Upper lobe of right lung (tissue), 1 donor: Measurements from ENCODE around the gene RALGAPA1. TPM values are rescaled to one million over a fixed set of nuclear protein-coding genes. Genes with fewer than 3 reads are reported as not detected.
"Not testable (repeated sequence)": the region's sequence is repeated elsewhere in the genome, so short reads cannot be mapped to it uniquely, and the experiment has no call there.

ENCODE experiments used
- ATAC-seq: fragments of 200-7000 bp; cut with Tn5 transposase; one replicate; pipeline ENCODE4 v1.9.1; 2020; ENCODE audit warnings: mild to moderate bottlenecking, moderate library complexity
- DNase-seq: peaks from one replicate; pipeline ENCODE4 v3.0.0-alpha.2; 2020
- H3K27ac ChIP-seq: fragments of 200-600 bp; one replicate; pipeline ENCODE4 v1.8.0; 2022
- H3K27me3 ChIP-seq: fragments of 200-600 bp; one replicate; pipeline ENCODE4 v1.8.0; 2022; ENCODE audit warnings: mild to moderate bottlenecking
- H3K36me3 ChIP-seq: fragments of 200-600 bp; one replicate; pipeline ENCODE4 v1.8.0; 2022
- H3K4me1 ChIP-seq: fragments of 200-600 bp; one replicate; pipeline ENCODE4 v1.8.0; 2022
- H3K4me3 ChIP-seq: fragments of 200-600 bp; one replicate; pipeline ENCODE4 v1.8.0; 2022; ENCODE audit warnings: mild to moderate bottlenecking
- H3K9me3 ChIP-seq: fragments of 200-600 bp; one replicate; pipeline ENCODE4 v1.8.0; 2022
- CTCF ChIP-seq: fragments of 200-600 bp; IDR thresholded peaks from one replicate; pipeline ENCODE4 v1.8.0; 2022; ENCODE audit warnings: antibody characterized with exemption
- intact Hi-C: fragments of 100-400 bp; cut with DNase I; formaldehyde crosslinking; loops from one replicate; pipeline ENCODE4 v1.11.0; 2022
- total RNA-seq: library from RNA; stranded (reverse); fragmentation: NEBNext Ultra II Directional; extraction: Animal tissue kit (Norgen Biotek cat#: 25700); gene quantifications from one replicate; pipeline ENCODE4 v1.2.1, GENCODE V29; 2021
- donor health status: DM: no; HTN: yes; CAD: no; lungs with severe emphysema.

Gene RALGAPA1
- total RNA-seq, 1 donor from 2014 or later: 58.9 TPM

GRCh38 chr14:35825968-35826217, 16.8 kb upstream of the RALGAPA1 start:
- ATAC-seq (no peak), DNase-seq (no peak)
- H3K9me3 ChIP-seq: no peaks in the 10 kb centered on the region
- intact Hi-C loops: no loop called here
- H3K27me3 ChIP-seq: no peaks in the 10 kb centered on the region
- H3K4me3 ChIP-seq: peak overlapping the region; percentile 74
- no peaks in the 10 kb centered on the region for H3K36me3 ChIP-seq
- no peak for TF ChIP-seq CTCF
- peak overlapping the region; percentile 95 for H3K27ac ChIP-seq
- no peaks in the 10 kb centered on the region for H3K4me1 ChIP-seq

- H3K9me3 ChIP-seq, H3K27ac ChIP-seq, ATAC-seq, intact Hi-C loops, H3K4me1 ChIP-seq, H3K27me3 ChIP-seq, H3K4me3 ChIP-seq, H3K36me3 ChIP-seq: not testable (repeated sequence)
- DNase-seq: peak; percentile 40
Observed at GRCh38 chr14:35824446-35825165, 15.5 kb upstream of the RALGAPA1 start.

GRCh38 chr14:35822501-35822900, 13.4 kb upstream of the RALGAPA1 start:
- no peaks in the 10 kb centered on the region for H3K36me3 ChIP-seq
- H3K27me3 ChIP-seq: no peaks in the 10 kb centered on the region
- no peaks in the 10 kb centered on the region for H3K4me1 ChIP-seq
- no peak for TF ChIP-seq CTCF
- ATAC-seq (no peak), DNase-seq (no peak)
- no peak overlapping the region for H3K4me3 ChIP-seq
- intact Hi-C loops: no loop called here
- no peaks in the 10 kb centered on the region for H3K9me3 ChIP-seq
- H3K27ac ChIP-seq: no peak overlapping the region

- Histone ChIP-seq H3K36me3 (no peaks in the 10 kb centered on the region), H3K27ac (no peak overlapping the region), H3K4me3 (no peak overlapping the region), H3K9me3 (no peaks in the 10 kb centered on the region), H3K4me1 (no peaks in the 10 kb centered on the region), H3K27me3 (no peaks in the 10 kb centered on the region)
- intact Hi-C loops: no loop called here
- ATAC-seq (no peak), DNase-seq (no peak)
- peak; percentile 85 for TF ChIP-seq CTCF
Observed at GRCh38 chr14:35821564-35822411, 12.7 kb upstream of the RALGAPA1 start.

GRCh38 chr14:35819591-35820540, 10.8 kb upstream of the RALGAPA1 start:
- no peak for TF ChIP-seq CTCF
- Histone ChIP-seq H3K27ac (no peak overlapping the region), H3K4me3 (no peak overlapping the region), H3K4me1 (no peaks in the 10 kb centered on the region), H3K27me3 (no peaks in the 10 kb centered on the region), H3K9me3 (no peaks in the 10 kb centered on the region), H3K36me3 (no peaks in the 10 kb centered on the region)
- ATAC-seq: no peak
- DNase-seq: no peak
- intact Hi-C loops: no loop called here
